NCI-H1436 treated with DMSO at 0.1 percent for 48 hours (cell line): ENCODE data around the gene AFG1L.
"Not testable (repeated sequence)": the region's sequence is repeated elsewhere in the genome, so short reads cannot be mapped to it uniquely, and the experiment has no call there.

ENCODE experiments used
- DNase-seq: peaks from one replicate; lab custom pipeline; 2025; lab: John Stamatoyannopoulos, UW

Gene AFG1L

DNA sequence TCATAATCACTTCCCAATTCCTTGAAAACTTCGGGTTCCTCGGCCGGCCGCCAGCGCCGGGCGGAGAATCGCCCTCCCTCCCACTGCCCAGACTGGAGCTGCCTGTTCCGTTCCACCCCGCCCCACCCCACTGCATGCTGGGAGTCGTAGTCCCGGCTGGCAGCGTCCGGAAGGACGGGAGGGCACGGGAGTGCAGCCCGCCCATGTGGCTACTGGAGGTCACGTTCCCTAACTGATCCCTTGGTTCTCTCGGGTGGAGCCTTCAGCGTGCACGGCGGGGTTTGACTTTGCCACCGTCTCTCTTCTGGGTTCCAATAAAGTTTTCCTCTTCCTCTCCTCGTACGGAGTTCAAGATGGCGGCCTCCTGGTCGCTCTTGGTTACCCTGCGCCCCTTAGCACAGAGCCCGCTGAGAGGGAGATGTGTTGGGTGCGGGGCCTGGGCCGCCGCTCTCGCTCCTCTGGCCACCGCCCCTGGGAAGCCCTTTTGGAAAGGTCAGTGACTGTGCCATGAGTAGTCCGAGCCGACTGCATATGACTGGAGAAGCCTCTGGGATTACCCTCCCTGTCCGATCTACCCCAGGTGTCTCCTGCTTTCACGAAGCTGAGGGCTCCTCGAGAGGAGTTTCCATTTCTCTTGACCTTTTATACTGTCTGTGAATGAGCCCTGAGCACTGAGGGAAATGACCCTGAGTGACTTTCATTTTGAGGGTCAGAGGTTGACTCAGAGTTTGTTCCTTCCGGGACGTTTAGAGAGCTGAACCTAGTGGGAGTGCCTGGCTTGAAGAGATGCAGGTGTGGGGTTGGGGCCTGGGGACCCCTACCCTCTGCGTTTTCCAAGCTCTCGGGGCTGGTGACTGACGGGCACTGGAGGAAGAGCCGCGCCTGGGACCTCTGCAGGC lies at the start of gene AFG1L:
Gene AFG1L, plus strand, starts transcription at position 328 of the 899 bp plus-strand sequence. Its CDS starts 26 bp downstream, at position 354.
- DNase-seq = no peak

DNA sequence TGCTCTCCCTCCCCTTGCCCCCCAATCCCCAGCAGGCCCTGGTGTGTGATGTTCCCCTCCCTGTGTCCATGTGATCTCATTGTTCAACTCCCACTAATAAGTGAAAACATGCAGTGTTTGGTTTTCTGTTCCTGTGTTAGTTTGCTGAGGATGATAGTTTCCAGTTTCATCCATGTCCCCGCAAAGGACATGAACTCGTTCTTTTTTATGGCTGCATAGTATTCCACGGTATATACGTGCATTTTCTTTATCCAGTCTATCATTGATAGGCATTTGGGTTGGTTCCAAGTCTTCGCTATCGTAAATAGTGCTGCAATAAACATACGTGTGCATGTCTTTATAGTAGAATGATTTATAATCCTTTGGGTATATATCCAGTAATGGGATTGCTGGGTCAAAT lies 49.8 kb upstream of the AFG1L start:
- not testable (repeated sequence) for DNase-seq

DNA sequence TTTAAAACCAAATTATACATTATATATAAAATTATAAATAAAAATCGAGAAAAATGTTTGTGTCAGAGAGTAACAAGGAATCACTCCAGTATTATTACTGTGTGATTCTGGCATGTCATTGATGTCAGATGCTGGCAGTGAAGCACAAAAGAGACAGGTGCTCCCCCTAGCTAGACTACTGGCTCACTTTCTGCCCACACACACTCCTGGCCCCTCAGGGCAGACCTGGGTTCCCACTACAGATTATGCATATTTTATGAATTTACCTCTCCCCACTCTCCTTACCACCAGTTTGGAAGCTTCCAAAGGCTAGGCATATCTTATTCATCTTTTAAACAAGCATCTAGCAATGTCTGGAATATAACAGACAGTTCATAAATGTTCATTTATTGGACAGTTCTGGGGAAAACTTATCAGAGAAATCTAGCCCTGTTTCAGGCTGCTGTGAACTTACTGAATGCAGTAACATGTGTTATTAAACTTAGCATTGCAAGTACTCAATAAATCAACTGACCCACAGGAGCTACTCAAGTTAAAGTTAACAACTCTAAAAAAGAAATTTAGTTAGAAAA lies 46.8 kb upstream of the AFG1L start:
- no peak for DNase-seq

DNA sequence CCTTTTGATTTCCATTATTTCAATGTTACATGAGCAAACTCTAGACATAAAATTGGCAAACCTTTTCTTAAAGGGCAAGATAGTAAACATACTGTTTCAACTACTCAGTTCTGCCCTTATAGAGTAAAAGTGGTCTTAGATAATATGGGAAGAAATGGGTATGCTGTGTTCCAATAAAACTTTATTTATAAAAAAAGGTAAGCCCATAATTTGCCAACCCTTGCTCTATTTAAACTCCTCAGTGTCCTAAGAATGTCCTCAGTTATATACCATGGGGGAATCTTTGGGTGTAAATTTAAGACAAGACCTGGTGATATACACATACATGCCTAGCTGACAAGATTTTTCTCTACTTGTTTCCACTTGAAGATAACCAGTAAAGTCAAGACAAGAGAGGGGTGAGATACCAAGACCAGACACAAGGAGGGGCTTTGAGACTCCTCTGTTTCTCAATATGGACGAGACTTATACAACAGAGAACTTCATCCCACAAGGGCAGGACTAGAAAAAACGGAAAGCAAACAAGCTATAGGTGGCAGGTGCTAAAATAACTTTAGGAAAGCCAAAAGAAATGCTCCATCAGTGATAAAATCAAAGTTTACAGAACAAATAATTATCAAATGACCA lies 44.5 kb upstream of the AFG1L start:
- no peak for DNase-seq

DNA sequence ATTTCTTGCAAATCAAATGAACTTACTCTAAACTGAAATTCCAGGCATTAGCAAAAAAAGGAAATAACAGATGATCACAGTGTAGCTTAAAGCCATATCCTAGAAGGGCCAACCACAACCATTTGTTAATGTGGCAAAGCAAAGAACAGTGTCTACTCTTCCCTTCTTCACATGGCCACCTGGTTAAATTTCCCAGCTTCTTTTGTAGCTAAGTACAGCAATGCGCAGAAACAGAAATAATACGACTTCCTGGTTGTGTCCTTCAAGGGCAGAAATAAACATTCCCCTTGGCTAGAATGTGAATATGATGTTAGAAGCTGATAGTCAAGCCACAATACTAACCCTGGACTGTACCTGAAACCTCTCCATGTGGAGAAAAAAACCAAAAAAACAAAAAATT lies 43.6 kb upstream of the AFG1L start:
- DNase-seq = no peak

DNA sequence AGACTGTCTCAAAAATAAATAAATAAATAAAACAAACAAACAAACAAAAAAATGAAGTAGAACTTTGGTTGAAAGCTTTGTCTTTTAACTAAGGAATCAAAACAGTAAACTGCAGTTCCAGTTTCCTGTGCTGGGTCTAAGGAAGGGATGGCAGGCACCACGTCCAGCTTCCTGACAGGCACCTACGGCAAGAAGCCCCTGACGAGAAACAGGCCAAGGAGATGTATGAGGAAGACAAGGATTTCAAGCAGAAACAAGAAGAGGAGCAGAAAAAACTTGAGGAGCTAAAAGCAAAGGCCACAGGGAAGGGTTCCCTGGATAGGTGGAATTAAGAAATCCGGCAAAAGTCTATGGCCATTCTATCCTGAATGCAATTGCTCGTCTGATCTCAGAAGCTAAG lies 42.8 kb upstream of the AFG1L start:
- no peak for DNase-seq

DNA sequence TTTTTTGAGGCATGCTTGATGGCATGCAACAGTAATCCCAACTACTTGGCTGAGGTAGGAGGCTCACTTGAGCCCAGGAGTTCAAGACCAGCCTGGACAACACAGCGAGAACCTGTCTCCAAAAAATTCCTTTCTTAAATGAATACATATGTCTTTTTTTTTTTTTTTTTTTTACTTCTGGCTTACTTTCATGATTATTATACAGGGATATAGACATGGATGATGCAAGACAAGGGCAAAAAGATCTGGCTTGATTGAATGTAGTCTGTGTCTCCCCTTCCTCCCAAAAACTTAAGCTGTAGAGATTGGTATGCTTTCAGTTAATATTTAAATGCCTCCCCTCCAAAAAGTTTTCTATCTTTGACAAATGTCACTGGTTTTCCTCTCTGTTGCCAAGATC lies 41.6 kb upstream of the AFG1L start:
- DNase-seq = no peak

DNA sequence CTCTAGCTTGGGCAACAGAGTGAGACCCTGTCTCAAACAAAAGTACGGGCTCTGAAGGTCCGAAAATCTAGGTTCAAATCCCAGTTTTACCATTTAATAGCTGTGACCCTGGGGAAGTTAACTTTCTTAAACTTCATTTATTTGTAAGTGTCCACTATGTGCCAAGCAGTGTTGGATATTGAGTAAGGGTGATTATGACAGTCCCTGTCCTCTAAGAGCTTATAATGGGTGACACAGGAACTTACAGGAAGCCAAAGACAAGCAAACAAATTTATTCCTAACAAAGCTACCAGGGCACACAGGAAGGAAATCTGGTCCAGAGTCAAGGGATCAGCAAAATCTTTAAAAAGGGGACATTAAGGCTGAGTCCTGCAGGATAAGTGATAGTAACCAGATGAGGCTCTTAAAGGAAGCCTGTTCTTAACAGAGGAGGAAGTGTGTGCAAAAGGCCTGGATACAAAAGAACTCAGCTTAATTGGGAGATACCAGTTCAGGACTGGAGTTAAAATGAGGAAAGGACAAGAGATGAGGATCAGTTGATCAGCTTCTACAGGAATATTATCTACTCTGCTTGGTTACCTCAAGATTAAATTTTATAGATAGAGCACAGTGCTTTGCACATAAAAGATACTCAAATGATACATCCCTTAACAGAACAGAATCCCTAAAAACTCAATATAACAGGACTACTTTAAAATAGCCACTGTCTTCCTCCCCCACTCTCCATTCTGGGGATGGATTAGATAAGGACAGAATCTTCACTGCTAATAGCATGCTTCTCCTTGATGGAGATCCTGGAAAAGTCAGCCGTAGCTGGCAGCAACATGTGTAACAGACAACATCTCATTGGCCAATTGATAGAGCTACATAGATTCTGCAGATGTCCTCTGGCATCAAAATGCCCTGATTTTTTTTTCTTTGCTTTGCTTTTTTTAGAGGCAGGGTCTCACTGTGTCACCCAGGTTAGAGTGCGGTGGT lies 40.1 kb upstream of the AFG1L start:
- no peak for DNase-seq

DNA sequence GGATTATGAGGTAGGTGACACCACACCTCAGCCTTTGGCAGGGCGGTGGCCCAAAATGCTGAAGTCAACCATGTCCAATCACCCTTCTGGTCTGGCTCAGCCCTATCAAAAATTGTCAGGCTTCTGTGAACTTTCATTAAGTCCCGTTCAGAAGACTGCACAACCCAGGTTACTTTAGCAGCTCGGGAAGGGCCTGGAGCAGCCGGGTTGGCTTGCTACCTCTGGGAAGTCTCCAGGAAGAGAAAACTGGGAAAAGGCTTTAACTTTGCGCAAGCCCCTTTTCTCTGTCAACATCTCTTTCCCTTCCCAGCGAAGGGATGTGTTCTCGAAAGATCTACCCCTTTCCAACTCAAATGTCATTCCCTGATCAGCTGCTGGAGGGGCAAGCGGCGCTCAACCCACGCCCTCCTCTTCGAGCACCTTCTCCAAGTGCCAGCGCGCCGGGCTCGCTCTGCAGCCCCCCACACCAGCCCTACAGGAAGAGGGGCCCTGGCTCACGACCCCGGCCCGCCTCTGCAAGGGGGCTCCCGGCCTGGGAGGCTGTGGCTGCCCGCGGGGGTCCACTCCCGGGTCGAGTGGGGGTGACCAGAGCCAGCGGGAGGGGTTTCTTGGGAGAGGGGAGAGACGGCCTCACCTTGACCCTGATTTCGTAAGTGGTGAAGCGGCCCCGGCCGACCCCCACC lies 34.6 kb upstream of the AFG1L start:
- no peak for DNase-seq

DNA sequence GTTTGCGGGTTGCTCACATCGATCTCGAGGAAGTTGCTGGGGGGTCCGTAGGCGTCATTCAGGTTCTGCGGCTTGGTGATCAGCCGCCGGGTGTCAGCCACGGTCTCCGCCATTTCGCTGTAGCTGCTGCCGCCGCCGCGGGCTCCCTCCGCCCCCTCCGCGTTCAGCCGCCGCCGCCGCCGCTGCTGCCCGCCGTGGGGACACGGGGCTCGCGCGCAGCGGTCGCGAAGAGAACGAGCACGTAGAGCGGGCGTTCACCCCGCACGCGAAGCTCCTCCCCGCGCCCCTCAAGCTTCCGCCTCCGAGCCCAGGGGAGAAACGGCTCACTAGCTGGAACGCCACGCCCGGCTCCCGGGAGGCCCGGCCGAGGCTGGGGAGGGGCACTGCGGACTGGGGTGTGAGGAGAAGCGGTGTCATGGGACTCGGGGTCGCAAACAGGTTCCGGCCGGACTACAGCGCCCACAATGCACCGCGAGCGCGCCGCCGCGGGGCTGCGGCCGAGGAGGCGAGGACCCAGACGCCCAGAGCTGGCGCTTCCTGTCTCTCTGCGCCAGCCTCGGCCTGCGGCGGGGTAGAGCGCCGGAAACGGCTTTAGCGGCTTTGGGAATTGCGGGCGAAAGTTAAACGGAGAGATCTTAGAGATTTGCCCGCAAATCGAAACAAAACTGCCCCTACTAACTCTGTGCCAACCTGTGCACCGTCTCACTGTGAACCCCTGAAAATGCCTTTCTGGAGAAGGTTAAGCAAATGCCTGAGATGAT lies 33.9 kb upstream of the AFG1L start, which contains the start of gene SNX3:
Gene SNX3, minus strand, starts transcription at position 232 of the 761 bp plus-strand sequence. Its CDS starts 119 bp downstream, at position 113.
- peak; percentile 70 for DNase-seq

DNA sequence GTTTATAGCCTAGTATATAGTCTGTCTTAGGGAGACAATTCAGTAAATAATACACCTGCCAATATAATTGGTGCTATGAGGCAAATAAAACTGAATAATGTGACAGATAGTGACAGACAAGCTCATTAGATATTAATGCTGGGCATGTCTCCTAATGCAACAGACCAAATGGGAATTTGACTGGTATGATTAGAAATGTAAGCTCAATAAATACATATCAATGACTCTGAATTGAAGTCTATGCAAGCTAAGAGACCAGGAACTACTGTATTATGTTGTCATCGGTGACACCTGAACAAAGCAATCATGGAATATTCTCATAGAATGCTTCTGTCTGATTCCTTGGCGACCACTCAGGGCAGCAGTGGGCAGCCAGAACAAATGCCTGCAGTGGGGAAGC lies 31.5 kb upstream of the AFG1L start:
- DNase-seq = no peak

DNA sequence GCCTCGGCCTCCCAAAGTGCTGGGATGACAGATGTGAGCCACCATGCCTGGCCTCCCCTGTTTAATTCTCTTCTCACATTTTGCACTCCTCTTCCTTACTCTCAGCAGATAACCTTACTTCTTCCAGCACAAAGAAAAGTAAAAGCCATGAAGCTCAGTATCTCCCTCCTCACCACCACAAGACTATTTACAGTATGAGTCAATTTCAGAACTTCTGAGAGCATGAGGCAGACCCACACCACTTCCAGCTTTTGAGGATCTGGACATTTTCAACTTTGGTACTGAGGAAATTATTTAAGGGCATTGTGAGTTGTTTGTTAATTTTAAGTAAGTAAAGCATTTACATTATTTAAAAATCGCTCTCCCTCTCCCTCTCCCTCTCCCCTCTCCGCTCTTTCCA lies 26.0 kb upstream of the AFG1L start:
- no peak for DNase-seq

DNA sequence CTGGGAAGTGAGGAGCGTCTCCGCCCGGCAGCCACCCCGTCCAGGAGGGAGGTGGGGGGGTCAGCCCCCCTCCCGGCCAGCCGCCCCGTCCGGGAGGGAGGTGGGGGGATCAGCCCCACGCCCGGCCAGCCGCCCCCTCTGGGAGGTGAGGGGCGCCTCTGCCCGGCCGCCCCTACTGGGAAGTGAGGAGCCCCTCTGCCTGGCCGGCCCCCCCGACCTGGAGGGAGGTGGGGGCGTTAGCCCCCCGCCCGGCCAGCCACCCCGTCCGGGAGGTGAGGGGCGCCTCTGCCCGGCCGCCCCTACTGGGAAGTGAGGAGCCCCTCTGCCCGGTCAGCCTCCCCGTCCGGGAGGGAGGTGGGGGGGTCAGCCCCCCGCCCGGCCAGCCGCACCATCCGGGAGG lies 24.9 kb upstream of the AFG1L start:
- not testable (repeated sequence) for DNase-seq

DNA sequence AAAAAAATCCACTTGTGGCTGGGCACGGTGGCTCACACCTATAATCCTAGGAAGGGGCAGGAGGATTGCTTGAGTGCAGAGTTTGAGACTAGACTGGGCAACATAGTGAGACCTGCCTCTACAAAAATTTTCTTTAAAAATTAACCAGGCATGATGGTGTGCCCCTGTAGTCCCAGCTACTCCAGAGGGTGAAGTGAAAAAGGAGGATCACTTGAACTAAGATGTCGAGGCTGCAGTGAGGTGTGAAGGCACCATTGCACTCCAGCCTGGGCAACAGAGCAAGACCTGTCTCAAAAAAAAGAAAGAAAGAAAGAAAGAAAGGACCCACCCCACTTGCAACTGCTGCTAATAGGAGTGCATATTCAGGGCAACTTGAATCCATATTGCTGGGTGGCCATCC lies 20.3 kb upstream of the AFG1L start:
- no peak for DNase-seq

DNA sequence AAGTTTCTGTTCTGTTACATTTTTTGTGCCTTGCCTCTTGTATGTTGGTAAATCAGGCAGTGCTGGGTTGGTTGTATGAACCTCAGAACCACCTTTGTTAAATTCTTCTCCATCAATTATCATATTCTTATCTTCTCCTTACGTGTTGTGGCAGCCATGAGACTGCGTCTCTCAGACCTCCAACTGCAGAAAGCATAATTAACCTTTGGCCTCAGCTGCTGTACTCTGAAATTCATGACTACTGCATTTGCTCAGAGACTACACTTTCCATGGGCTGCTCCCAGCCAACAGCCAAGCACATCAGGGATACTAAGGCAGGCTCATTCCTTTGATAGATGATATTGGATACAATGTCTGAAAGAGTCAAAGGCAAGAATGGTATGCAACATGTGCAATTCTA lies 18.9 kb upstream of the AFG1L start:
- no peak for DNase-seq

DNA sequence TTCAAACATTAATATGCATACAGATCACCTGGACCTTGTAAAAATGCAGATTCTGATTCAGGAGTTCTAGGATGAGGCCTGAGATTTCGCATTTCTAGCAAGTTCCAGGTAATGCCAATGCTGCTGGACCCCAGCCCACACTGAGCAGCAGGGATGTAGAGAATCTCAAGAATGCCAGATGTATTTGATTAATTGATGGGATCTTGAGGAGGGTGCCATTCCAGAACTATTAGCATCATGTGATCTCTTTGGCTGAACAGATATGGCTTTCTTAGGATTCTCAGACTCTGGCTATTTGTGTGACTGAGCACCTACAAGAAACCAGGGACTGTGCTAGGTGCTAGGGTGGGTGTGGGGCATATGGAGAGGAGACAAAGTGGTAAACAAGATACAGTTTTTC lies 17.6 kb upstream of the AFG1L start:
- no peak for DNase-seq

DNA sequence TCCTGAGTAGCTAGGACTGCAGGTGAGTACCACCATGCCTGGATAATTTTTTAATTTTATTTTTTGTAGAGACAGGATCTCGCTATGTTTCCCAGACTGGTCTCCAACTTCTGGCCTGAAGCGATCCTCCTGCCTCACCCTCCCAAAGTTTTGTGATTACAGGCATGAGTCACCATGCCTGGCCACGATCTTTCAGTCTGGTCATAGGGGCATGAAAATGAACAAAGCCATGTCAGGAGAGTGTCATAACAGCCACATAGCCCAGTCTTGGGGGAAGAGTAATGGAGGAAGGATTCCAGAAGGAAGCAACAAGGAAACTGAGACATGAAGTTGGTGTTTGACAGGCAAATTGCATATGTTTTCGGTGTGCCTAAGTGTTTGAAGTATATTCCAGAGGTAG lies 17.0 kb upstream of the AFG1L start:
- DNase-seq = no peak

DNA sequence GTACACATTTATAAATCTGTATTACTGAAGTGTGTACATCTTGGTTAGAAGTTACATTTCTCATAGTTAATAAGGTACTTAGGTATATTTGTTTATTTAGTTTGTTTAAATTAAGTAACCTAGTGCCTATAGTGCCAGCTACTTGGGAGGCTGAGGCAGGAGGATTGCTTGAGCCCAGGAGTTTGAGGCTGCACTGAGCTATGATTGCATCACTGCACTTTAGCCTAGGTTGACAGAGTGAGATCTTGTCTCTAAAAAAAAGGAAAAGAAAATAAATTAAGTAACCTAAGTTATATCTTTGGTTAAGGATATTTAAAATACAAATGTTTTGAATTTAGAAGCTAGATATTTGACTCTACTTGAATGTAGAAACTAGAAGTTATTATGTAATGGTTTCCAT lies 9.5 kb upstream of the AFG1L start:
- DNase-seq = no peak

DNA sequence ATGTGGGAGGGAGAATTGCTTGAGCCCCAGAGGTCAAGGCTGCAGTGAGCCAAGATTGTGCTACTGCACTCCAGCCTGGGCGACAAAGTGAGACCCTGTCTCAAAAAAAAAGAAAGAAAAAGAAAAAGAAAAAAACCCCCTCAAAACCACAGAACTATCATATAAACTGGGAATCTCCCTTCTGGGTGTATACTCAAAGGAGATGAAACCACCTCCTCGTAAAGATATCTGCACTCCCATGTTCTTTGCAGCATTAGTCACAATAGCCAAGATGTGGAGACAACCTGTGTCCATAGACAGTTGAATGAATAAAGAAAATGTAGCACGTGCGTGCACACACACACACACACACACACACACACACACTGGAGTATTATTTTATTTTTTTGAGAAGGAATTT lies 8.5 kb upstream of the AFG1L start:
- no peak for DNase-seq

DNA sequence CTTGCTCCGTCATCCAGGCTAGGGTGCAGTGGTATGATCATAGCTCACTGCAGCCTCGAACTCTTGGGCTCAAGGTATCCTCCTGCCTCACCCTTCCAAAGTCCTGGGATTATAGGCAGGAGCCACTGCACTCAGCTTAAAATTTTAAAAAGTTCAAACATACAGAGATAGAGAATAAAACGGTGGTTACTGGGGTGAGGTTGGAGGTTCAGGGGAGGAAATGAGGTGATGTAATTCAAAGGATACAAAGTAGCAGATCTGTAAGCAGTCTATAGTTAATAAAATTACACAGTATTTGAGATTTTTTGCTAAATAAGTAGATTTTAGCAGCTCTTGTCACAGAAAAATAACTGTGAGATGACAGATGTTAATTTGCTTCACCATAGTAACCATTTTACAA lies 7.5 kb upstream of the AFG1L start:
- no peak for DNase-seq

DNA sequence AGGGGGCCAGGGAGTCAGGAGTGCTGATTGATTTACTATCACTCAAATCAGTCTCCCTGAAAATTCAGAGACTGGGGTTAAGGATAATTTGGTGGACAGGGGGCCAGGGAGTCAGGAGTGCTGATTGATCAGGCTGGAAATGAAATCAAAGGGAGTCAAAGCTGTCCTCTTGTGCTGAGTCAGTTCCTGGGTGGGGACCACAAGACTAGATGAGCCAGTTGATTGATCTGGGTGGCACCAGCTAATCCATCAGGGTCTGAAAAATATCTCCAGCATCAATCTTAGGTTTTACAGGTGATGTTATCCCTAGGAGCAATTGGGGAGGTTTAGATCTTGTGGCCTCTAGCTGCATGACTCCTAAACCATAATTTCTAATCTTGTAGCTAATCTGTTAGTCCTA lies 6.1 kb upstream of the AFG1L start:
- DNase-seq = no peak
